GM12878 (cell line): Measurements from ENCODE around the gene HMCN2. TPM values are rescaled to one million over a fixed set of nuclear protein-coding genes. Genes with fewer than 3 reads are reported as not detected.

Experiments
- ATAC-seq: fragments of 200-7000 bp; cut with Tn5 transposase; 3 replicates; pipeline ENCODE4 v1.9.1; 2020; ENCODE audit warnings: mild to moderate bottlenecking, moderate library complexity
- BruUV-seq: library from RNA; stranded (reverse); fragments of 400-500 nt; replicated peaks from 2 replicates; lab custom pipeline; 2021; lab: Mats Ljungman, UMichigan
- CTCF ChIA-PET: fragments of 300-600 bp; sonication (Branson Sonifier 250); formaldehyde crosslinking; extraction: SDS; loops from one replicate; lab custom pipeline; 2021; ENCODE audit warnings: inconsistent platforms; lab: Yijun Ruan, JAX
- POLR2A ChIA-PET: fragments of 350-600 bp; formaldehyde crosslinking; extraction: SDS; loops from one replicate; lab custom pipeline; 2021; ENCODE audit warnings: inconsistent platforms; lab: Charles Lee
- RAD21 ChIA-PET: fragments of 300-600 bp; sonication (Branson Sonifier 250); formaldehyde crosslinking; loops from one replicate; lab custom pipeline; 2023; ENCODE audit warnings: antibody characterized with exemption; ENCODE audit not compliant: unreplicated experiment; lab: Charles Lee
- SMC1A ChIA-PET: fragments of 300-600 bp; sonication (Branson Sonifier 250); formaldehyde crosslinking; loops from one replicate; lab custom pipeline; 2023; ENCODE audit not compliant: unreplicated experiment, uncharacterized antibody; lab: Charles Lee
- DNase-seq: peaks from one replicate; pipeline ENCODE4 v3.0.0-alpha.2; 2011; ENCODE audit warnings: low read depth, low spot score
- FAIRE-seq: peaks from 3 replicates; lab custom pipeline; 2011; peaks lifted over from hg19 to GRCh38; lab: Jason Lieb, UNC
- H2AFZ ChIP-seq: 2 replicates; pipeline ENCODE4 v1.6.0; 2011; ENCODE audit warnings: low read depth, low read length, control low read depth; ENCODE audit not compliant: control insufficient read depth
- H3K27ac ChIP-seq: 2 replicates; pipeline ENCODE4 v1.5.1; 2011; ENCODE audit warnings: control low read depth; ENCODE audit not compliant: control insufficient read depth, insufficient read depth
- H3K27me3 ChIP-seq, 2 experiments: replicated peaks in 1 of 2; 2 replicates each; pipeline versions ENCODE4 v1.6.0 to v1.6.1; 2011; ENCODE audit warnings: low read length in 1 of 2; ENCODE audit not compliant: control insufficient read depth in 2 of 2, insufficient read depth in 2 of 2
- H3K36me3 ChIP-seq, 2 experiments: 2 replicates each; pipeline ENCODE4 v1.5.1; 2011; ENCODE audit warnings: low read length in 1 of 2; ENCODE audit not compliant: control insufficient read depth in 2 of 2, insufficient read depth in 2 of 2
- H3K4me1 ChIP-seq: 2 replicates; pipeline ENCODE4 v1.6.1; 2011; ENCODE audit warnings: mild to moderate bottlenecking, low read length, moderate library complexity, mixed read lengths; ENCODE audit not compliant: control insufficient read depth, insufficient read depth
- H3K4me2 ChIP-seq: 2 replicates; pipeline ENCODE4 v1.6.0; 2011; ENCODE audit warnings: control low read depth; ENCODE audit not compliant: control insufficient read depth, insufficient read depth
- H3K4me3 ChIP-seq: fragments of 200-600 bp; sonication (generic); 2 replicates; pipeline ENCODE4 v1.5.1; 2016
- H3K79me2 ChIP-seq: 2 replicates; pipeline ENCODE4 v1.6.0; 2011; ENCODE audit warnings: low read length; ENCODE audit not compliant: control insufficient read depth, insufficient read depth
- H3K9ac ChIP-seq: 2 replicates; pipeline ENCODE4 v1.8.0; 2011; ENCODE audit warnings: low read length, control low read depth, mixed read lengths; ENCODE audit not compliant: control insufficient read depth, insufficient read depth
- H3K9me3 ChIP-seq: replicated peaks from 3 replicates; pipeline ENCODE4 v1.5.1; 2011; ENCODE audit warnings: mild to moderate bottlenecking, low read length; ENCODE audit not compliant: control insufficient read depth, insufficient read depth
- H4K20me1 ChIP-seq: 2 replicates; pipeline ENCODE4 v1.6.0; 2011; ENCODE audit not compliant: control insufficient read depth, insufficient read depth
- BACH1 ChIP-seq: fragments of 450-650 bp; IDR thresholded peaks from 2 replicates; pipeline ENCODE4 v1.6.1; 2017; ENCODE audit warnings: mild to moderate bottlenecking, borderline replicate concordance
- CREM ChIP-seq: IDR thresholded peaks from 2 replicates; pipeline ENCODE4 v1.6.1; 2014; ENCODE audit warnings: antibody characterized with exemption, low read depth
- EP300 ChIP-seq, 2 experiments: fragments of 150-350 bp in 1 of 2; IDR thresholded peaks; 2 replicates each; pipeline ENCODE4 v1.6.1; 2011 to 2012; ENCODE audit warnings: low read depth in 2 of 2, low read length in 2 of 2, borderline replicate concordance in 1 of 2, improper control_type of control experiment in 1 of 2, inconsistent platforms in 1 of 2; ENCODE audit not compliant: control insufficient read depth in 1 of 2
- GABPA ChIP-seq: IDR thresholded peaks from 2 replicates; pipeline ENCODE4 v1.6.1; 2014; ENCODE audit warnings: antibody characterized with exemption, low read depth, mild to moderate bottlenecking, inconsistent platforms
- HDGF ChIP-seq: fragments of 450-650 bp; IDR thresholded peaks from 2 replicates; pipeline ENCODE4 v1.6.1; 2016; ENCODE audit warnings: antibody characterized with exemption
- NR2C1 ChIP-seq: fragments of 450-650 bp; IDR thresholded peaks from 2 replicates; pipeline ENCODE4 v1.6.1; 2017; ENCODE audit warnings: antibody characterized with exemption, mild to moderate bottlenecking, moderate library complexity
- PAX5 ChIP-seq: IDR thresholded peaks from 2 replicates; pipeline ENCODE4 v1.6.1; 2011; ENCODE audit warnings: low read depth, low read length, borderline replicate concordance
- POLR2AphosphoS2 ChIP-seq: IDR thresholded peaks from 2 replicates; pipeline ENCODE4 v1.6.1; 2011; ENCODE audit warnings: low read depth, mild to moderate bottlenecking, low read length, improper control_type of control experiment, moderate library complexity
- POLR2AphosphoS5 ChIP-seq: IDR thresholded peaks from 2 replicates; pipeline ENCODE4 v1.6.1; 2011; ENCODE audit warnings: mild to moderate bottlenecking, low read length, inconsistent platforms
- RAD21 ChIP-seq: IDR thresholded peaks from 2 replicates; pipeline ENCODE4 v1.6.1; 2011; ENCODE audit warnings: mild to moderate bottlenecking, low read depth, low read length, moderate library complexity; ENCODE audit not compliant: insufficient read depth
- RELB ChIP-seq: fragments of 450-650 bp; IDR thresholded peaks from 2 replicates; pipeline ENCODE4 v1.6.1; 2017; ENCODE audit warnings: low read depth, mild to moderate bottlenecking, moderate library complexity
- SIX5 ChIP-seq: IDR thresholded peaks from 2 replicates; pipeline ENCODE4 v1.6.1; 2011; ENCODE audit warnings: mild to moderate bottlenecking, low read depth, low read length, moderate library complexity; ENCODE audit not compliant: severe bottlenecking
- SKIL ChIP-seq: fragments of 450-650 bp; IDR thresholded peaks from 2 replicates; pipeline ENCODE4 v1.6.1; 2017; ENCODE audit warnings: mild to moderate bottlenecking, low read depth, inconsistent platforms; ENCODE audit not compliant: poor library complexity, severe bottlenecking
- TARDBP ChIP-seq: IDR thresholded peaks from 2 replicates; pipeline ENCODE4 v1.6.1; 2016; ENCODE audit warnings: borderline replicate concordance
- TBL1XR1 ChIP-seq: IDR thresholded peaks from 2 replicates; pipeline ENCODE4 v1.6.1; 2012; ENCODE audit warnings: low read depth, low read length, improper control_type of control experiment
- ZBTB4 ChIP-seq: fragments of 450-650 bp; formaldehyde crosslinking; IDR thresholded peaks from 2 replicates; pipeline ENCODE4 v1.4.0; 2022; ENCODE audit warnings: mild to moderate bottlenecking, moderate library complexity
- ZNF217 ChIP-seq: fragments of 450-650 bp; IDR thresholded peaks from 2 replicates; pipeline ENCODE4 v1.6.1; 2017; ENCODE audit warnings: antibody characterized with exemption, mild to moderate bottlenecking
- WGBS: methylation state at CpG from one replicate; pipeline ENCODE4 v1.1.6; 2016; ENCODE audit warnings: low lambda C conversion rate; ENCODE audit not compliant: insufficient replicate concordance, insufficient coverage; ENCODE audit errors: missing lambda C conversion rate; 5-methylcytosine and 5-hydroxymethylcytosine counted together
- in situ Hi-C: fragments of 300-500 bp; cut with MboI; formaldehyde crosslinking; loops from 9 replicates; pipeline ENCODE4 v1.14.3; 2018; ENCODE audit warnings: mixed read lengths
- intact Hi-C: fragments of 100-400 bp; cut with micrococcal nuclease; formaldehyde crosslinking; loops from one replicate; pipeline ENCODE4 v1.14.2; 2022; ENCODE audit not compliant: unreplicated experiment
- polyA plus RNA-seq, 11 experiments: library from polyadenylated mRNA; depleted of rRNA in 4 of 11; unstranded in 6 of 11; stranded (reverse) in 5 of 11; fragments of >200 nt; fragmentation: Nextera tagmentation in 4 of 11; fragmentation: Illumina TruSeq in 1 of 11; extraction: Ambion mirVana in 4 of 11; extraction: Trizol in 1 of 11; gene quantifications; 1 replicate in 1 of 11; 2 replicates in 10 of 11; pipeline versions ENCODE4 v1.2.1 to v1.2.3, GENCODE V29; 2011 to 2016; ENCODE audit warnings: inconsistent platforms in 2 of 11, missing spikeins in 2 of 11, low read depth in 1 of 11
- total RNA-seq, 4 experiments: library from RNA; depleted of rRNA in 3 of 4; stranded (reverse); fragments of >200 nt in 3 of 4; fragmentation: Illumina TruSeq in 1 of 4; extraction: Trizol in 1 of 4; gene quantifications; 2 replicates each; pipeline versions ENCODE4 v1.2.1 to v1.2.3, GENCODE V29; 2013 to 2021

HMCN2 gene
- total and polyA plus RNA-seq, 10 of the 15 experiments (the other 5 are each of a cell fraction or from before 2014, with no cell fraction given), result 0.04 TPM; not detected in 9

GRCh38 chr9:130225071-130225470 is 40.5 kb upstream of the HMCN2 start:
- Histone ChIP-seq H3K4me1 (no peaks in the 10 kb centered on the region), H3K9me3 (no peaks in the 10 kb centered on the region; the same call in 2 of the 3 replicates), H3K79me2 (no peaks in the 10 kb centered on the region), H2AFZ (no peak overlapping the region), H3K27me3 (no peaks in the 10 kb centered on the region), H4K20me1 (no peaks in the 10 kb centered on the region), H3K4me3 (no peak overlapping the region), H3K4me2 (no peak overlapping the region), H3K36me3 (no peaks in the 10 kb centered on the region), H3K27ac (no peak overlapping the region), H3K9ac (no peak overlapping the region)
- DNase-seq, result no peak
- TF ChIP-seq POLR2AphosphoS2 (no peak), TARDBP (no peak), NR2C1 (no peak), SIX5 (no peak), ZBTB4 (CRISPR knock-in tag) (no peak), POLR2AphosphoS5 (no peak), ZNF217 (no peak), BACH1 (no peak), PAX5 (no peak), EP300 (IDR thresholded peaks at IDR 0.05; ENCODE audit: borderline replicate concordance in 1 of 2, control insufficient read depth in 1 of 2, low read depth in 2 of 2, low read length in 2 of 2) (no peak), HDGF (no peak), TBL1XR1 (no peak), CREM (no peak), RELB (no peak), SKIL (no peak), RAD21 (no peak), GABPA (no peak)
- in situ Hi-C loops (no loop called here), intact Hi-C loops (no loop called here)
- ChIA-PET CTCF (interaction anchor here (1.1 to 2.4 kb wide), 3 partner anchors 11 to 118 kb away, joined by 3 to 7 read pairs (median 3); no protein-coding TSS in a partner anchor), POLR2A (no interaction called here), SMC1A (no interaction called here), RAD21 (no interaction called here)
- 68% methylated on average over 11 of the region's 11 CpGs for WGBS
- no peak for ATAC-seq
- no peak for FAIRE-seq
- no TSS peak for BruUV-seq
